Measurements from ENCODE around the gene FBXW2.
"Not testable (repeated sequence)": the region's sequence is repeated elsewhere in the genome, so short reads cannot be mapped to it uniquely, and the experiment has no call there.

Gene FBXW2, protein sequence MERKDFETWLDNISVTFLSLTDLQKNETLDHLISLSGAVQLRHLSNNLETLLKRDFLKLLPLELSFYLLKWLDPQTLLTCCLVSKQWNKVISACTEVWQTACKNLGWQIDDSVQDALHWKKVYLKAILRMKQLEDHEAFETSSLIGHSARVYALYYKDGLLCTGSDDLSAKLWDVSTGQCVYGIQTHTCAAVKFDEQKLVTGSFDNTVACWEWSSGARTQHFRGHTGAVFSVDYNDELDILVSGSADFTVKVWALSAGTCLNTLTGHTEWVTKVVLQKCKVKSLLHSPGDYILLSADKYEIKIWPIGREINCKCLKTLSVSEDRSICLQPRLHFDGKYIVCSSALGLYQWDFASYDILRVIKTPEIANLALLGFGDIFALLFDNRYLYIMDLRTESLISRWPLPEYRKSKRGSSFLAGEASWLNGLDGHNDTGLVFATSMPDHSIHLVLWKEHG

GRCh38 chr9:120792898-120793765 is at the start of gene FBXW2:
Gene FBXW2 (minus strand): TSS chr9:120793416. CDS start chr9:120788258, 5,158 bp downstream.
- DNase-seq = peak; percentile 33 to 94 (median 88)

DNA sequence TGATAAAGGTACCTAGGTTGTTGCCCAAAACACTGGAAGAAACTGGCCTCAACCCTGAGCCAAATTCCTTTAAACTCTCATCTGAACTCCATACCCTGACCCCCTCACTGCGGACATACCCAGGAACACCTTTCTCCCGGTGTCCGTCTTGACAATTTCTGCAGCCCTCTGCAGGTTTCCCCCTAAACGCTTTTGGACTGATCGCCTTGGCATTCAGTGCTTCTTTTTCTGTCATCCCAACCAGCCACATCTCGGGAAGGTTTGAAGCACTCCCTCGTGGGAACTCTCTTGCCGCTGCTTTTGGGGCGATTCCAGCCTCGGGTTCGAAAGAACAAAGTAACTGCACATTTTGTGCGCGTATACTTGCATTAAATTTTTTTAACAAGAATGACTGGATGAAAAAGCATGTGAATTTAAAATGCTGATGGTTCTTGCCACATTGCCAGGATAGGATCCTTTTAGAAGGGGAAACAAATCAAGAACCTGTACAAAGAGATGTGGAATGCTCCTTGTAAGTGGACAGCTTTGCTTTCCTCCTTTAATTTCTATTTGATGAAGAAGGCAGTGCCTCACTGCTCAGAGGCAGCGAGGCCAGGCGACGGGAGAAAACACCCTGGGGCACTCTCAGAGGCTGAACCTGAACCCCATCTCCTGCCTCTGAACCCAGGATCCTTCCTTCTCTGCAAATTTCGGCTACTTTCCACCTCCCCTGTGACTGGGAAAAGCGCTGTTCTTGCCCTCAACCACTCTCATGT is 48.9 kb upstream of the FBXW2 start:
- no peak for DNase-seq

DNA sequence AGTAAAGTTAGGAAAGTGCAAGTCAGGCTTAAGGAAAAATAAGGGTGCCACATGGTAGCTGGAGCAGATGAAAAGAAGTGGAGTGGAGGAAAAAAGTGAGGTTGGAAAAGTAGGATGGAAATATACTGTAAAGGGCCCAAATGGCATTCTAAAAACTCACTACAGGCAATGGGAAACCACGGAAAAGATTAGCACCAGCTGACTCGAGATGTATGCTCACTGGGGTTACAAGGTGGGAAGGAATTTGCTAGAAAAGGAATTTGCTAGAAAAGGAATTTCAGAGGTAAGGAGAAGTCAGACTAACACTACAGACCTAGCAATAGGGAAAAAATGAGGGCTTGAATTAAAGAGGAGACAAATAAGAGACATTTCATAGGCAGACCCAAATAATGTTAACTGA is 45.9 kb upstream of the FBXW2 start:
- DNase-seq = no peak

DNA sequence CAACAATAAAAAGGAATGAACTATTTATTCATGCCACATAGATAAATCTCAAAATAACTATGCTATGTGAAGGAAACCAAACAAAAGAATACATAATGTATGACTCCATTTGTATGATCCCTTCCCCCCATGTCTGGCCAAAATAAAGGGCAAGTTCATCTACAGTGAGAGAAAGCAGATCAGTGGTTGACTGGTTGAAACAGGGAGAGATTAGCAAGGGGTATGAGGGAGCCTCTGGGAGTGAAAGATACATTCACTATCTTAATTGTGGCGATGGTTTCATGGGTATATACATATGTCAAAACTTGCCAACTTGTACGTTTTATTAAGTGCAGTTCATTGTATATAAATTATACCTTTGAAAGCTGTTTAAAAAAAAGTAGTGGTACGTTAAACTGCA is 44.7 kb upstream of the FBXW2 start:
- DNase-seq = no peak

GRCh38 chr9:120833325-120833724 is 40.1 kb upstream of the FBXW2 start:
- no peak for DNase-seq

DNA sequence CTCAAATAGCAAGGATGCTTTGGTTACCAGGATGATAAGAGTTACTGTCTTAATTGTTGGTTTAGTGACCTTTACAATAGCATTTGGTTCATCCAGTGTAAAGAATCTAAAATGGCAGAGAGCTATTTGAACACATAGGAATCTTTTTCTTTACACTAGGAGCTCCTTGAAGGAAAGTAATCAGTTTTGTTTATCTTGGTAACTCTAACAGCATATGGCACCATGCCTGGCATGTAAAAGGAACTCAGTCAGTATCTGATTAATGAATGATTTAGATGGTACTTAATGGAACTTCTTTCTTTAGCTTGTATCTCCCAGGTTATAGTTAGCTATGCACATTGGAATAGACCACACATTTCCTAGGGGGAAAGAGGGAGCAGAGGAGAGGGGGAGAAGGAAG is 39.6 kb upstream of the FBXW2 start:
- DNase-seq = no peak

- no peak for DNase-seq
Measured at GRCh38 chr9:120830865-120831264, 37.6 kb upstream of the FBXW2 start.

DNA sequence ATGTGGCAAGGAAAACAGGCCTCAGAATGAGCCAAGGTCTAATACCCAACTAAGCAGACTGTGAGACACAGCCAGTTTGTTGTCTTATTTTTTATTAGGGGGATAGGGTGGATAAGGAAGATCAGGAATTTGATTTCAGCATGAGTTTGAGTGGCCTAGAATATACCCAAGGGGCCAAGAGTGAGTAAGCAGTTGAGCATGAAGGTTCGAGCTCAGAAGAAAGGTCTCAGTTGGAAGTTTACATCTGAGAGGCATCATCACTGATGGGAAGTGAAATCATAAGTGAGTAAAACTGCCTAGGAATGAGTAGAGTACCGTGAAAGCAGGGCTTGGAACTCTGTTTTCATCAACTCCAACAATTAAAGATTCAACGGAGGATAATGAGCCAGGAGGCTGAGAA is 36.9 kb upstream of the FBXW2 start:
- no peak for DNase-seq

- DNase-seq = no peak
Measured at GRCh38 chr9:120829650-120830049, 36.4 kb upstream of the FBXW2 start.

DNA sequence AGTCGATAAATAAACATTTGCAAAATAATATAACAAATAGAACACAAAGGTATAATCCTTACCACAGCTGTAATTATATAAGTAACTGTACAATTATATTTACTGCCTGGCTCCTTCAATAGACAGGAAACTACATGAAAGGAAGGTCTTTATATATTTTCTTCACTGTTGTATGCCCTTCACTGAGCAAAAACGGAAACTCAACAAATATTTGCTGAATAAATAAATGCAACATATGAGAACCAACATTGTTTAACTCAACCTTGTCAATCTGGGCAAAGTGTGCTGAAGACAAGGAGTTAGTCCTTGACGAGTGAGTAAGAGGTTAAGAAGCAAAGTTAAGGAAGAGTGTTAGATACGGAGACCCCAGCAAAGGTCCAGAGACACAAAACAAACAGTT is 26.9 kb upstream of the FBXW2 start:
- no peak for DNase-seq

GRCh38 chr9:120818595-120818994 is 25.4 kb upstream of the FBXW2 start:
- DNase-seq = no peak

- DNase-seq = no peak
Measured at GRCh38 chr9:120815075-120815474, 21.9 kb upstream of the FBXW2 start.

DNA sequence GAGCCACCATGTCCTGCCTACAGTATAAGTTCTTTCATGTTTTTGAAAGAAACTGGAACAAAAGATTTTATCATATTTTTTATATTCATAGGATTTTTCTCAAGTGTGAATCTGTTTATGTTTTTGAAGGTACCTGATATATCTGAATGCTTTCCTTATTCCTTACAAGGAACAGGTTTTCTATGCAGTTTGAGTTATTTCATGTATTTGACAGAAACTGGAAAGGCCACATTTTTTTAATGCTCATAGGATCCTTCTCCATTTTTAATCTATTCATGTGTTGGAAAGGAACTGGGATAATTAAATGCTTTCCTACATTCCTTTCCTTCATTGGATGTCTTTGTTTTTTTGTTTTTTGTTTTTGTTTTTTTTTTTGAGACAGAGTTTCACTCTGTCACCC is 15.7 kb upstream of the FBXW2 start:
- no peak for DNase-seq

GRCh38 chr9:120807607-120808379 is 14.6 kb upstream of the FBXW2 start:
- no peak for DNase-seq

- not testable (repeated sequence) for DNase-seq
Measured at GRCh38 chr9:120804784-120805363, 11.7 kb upstream of the FBXW2 start.

DNA sequence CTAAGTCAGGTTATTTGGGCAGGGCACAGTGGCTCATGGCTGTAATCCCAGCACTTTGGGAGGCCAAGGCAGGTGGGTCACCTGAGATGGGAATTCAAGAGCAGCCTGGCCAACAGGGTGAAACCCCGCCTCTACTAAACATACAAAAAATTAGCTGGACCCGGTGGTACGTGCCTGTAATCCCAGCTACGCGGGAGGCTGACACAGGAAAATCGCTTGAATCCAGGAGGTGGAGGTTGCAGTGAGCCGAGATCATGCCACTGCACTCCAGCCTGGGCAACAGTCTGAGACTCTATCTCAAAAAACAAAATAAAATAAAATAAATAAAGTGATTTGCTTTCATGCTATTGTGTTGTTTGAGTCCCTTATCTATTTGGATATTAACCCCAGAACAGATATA is 8.2 kb upstream of the FBXW2 start:
- no peak for DNase-seq

DNA sequence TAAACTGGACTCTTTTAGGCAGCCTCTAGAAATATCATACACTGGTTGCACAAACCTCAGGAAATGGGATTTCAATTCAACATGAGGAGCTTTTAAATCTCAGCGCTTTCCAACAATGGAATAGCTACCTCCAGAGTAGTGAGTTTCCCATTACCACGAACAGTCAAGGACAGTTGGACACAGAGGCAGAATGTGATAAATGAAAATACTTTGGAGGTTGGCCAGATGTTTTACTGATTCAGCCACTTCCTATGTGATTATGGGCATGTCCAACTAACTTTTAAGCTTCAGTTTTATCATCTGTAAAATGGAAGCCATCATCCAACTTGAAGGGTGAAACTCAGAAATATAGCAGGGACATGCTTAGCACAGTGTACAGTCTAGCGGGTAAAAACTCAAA is 2.1 kb downstream of the FBXW2 start:
- no peak for DNase-seq

GRCh38 chr9:120787933-120788332 is 5.3 kb downstream of the FBXW2 start:
- DNase-seq = no peak

DNA sequence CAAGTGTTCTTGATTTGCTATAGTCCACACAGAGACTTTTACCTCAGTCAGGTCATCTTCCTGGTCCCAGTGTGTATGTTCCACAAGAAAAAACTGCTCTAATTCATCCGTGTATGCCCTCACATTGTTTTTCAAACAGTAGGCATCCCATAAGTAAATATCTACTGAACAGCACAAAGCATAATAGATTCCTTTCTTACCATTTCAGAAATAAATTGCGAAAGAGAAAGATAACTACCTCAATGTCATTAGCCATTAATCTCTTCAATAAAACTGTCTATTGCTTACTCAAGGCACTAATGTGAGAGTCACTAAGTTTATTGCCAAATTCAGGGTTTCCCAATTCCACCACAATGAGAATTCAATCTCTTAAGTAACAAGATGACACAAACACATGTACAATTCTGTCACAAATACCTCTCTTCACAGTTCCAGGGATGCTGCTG is 9.6 kb downstream of the FBXW2 start:
- DNase-seq = no peak

- DNase-seq = no peak
Measured at GRCh38 chr9:120781236-120781635, 12.0 kb downstream of the FBXW2 start.
